Natural killer cell (primary cell): ENCODE results near the gene HECTD2. TPM values are rescaled to one million over a fixed set of nuclear protein-coding genes. Genes with fewer than 3 reads are reported as not detected.

Experiments used
- ATAC-seq, 3 donors: fragments of 150-1000 bp in 2 of 3; fragments of 200-7000 bp in 1 of 3; cut with Tn5 transposase; 1 replicate in 1 of 3; 2 replicates in 2 of 3; pipeline ENCODE4 v1.10.0; 2021; ENCODE audit warnings: mild to moderate bottlenecking in 2 of 3, moderate library complexity in 2 of 3
- DNase-seq, 2 donors: peaks; one replicate each; pipeline versions ENCODE4 v3.0.0 to v3.0.0-alpha.2; 2013 to 2021; ENCODE audit warnings: mixed read lengths in 1 of 2
- H3K27ac ChIP-seq: one replicate; pipeline ENCODE4 v1.5.1; 2013; ENCODE audit warnings: mild to moderate bottlenecking, low read length
- H3K27me3 ChIP-seq: one replicate; pipeline ENCODE4 v1.6.1; 2013; ENCODE audit warnings: low read length; ENCODE audit not compliant: control insufficient read depth, insufficient read depth
- H3K36me3 ChIP-seq: one replicate; pipeline ENCODE4 v1.6.1; 2013; ENCODE audit warnings: low read length; ENCODE audit not compliant: control insufficient read depth, insufficient read depth
- H3K4me1 ChIP-seq: one replicate; pipeline ENCODE4 v1.6.1; 2013; ENCODE audit warnings: low read length; ENCODE audit not compliant: control insufficient read depth, insufficient read depth
- H3K4me3 ChIP-seq: one replicate; pipeline ENCODE4 v1.5.1; 2013; ENCODE audit warnings: low read length
- H3K9me3 ChIP-seq: one replicate; pipeline ENCODE4 v1.6.1; 2013; ENCODE audit warnings: low read length; ENCODE audit not compliant: control insufficient read depth, insufficient read depth
- H3K27ac Mint-ChIP-seq, 2 donors: one replicate each; pipeline ENCODE4 v1.8.0; 2022; ENCODE audit warnings: mild to moderate bottlenecking in 2 of 2, mixed read lengths in 2 of 2, moderate library complexity in 1 of 2
- H3K27me3 Mint-ChIP-seq, 2 donors: one replicate each; pipeline ENCODE4 v1.8.0; 2022; ENCODE audit warnings: low read depth in 2 of 2, mixed read lengths in 2 of 2
- H3K36me3 Mint-ChIP-seq: one replicate; pipeline ENCODE4 v1.8.0; 2022; ENCODE audit warnings: mixed read lengths
- H3K4me1 Mint-ChIP-seq, 2 donors: one replicate each; pipeline ENCODE4 v1.8.0; 2022; ENCODE audit warnings: mixed read lengths in 2 of 2
- H3K4me3 Mint-ChIP-seq: one replicate; pipeline ENCODE4 v1.8.0; 2022; ENCODE audit warnings: mild to moderate bottlenecking, moderate library complexity, mixed read lengths
- H3K9me3 Mint-ChIP-seq, 2 donors: one replicate each; pipeline ENCODE4 v1.8.0; 2022; ENCODE audit warnings: mixed read lengths in 2 of 2
- WGBS: methylation state at CpG from one replicate; pipeline ENCODE4 v1.1.7; 2013; ENCODE audit warnings: missing lambda C conversion rate; ENCODE audit not compliant: insufficient coverage; 5-methylcytosine and 5-hydroxymethylcytosine counted together
- intact Hi-C: fragments of 100-400 bp; cut with micrococcal nuclease; formaldehyde crosslinking; loops from one replicate; pipeline ENCODE4 v1.14.2; 2022
- total RNA-seq, 4 donors: library from RNA; stranded (reverse); fragments of 120-200 nt in 1 of 4; gene quantifications; one replicate each; pipeline versions ENCODE4 v1.2.3 to v1.2.4, GENCODE V29; 2013 to 2022
- TF ChIP-seq, protein P1 (sequence below): fragments of 200-600 bp; IDR thresholded peaks from one replicate; pipeline ENCODE4 v1.8.0; 2022; ENCODE audit warnings: antibody characterized with exemption

Gene HECTD2
- total RNA-seq, 3 donors from 2014 or later (not counting 1 experiment from before 2014, with no cell fraction given): 0.61 to 3.6 (median 1.1) TPM

DNA sequence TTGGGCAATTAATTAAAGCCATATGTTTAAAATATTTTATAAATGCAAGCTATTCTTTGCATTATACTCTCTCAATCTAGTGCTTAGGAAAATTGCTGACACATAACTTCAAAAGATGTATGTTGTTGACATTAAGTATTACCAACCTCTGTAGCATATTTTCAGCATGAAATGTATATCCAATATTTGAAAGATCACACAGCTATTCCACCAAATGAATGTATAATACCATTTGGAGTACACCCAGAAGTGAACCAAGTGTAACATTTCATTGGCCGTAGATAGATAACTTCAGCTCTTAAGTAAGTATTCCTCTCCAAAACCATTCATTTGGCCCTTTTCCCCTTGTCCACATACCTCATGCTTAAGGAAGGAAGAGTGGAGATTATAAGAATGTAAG is 104.6 kb downstream of the HECTD2 start:
- DNase-seq: no peak
- no peak for ATAC-seq
- Histone ChIP-seq H3K9me3 (no peaks in the 10 kb centered on the region), H3K36me3 (no peaks in the 10 kb centered on the region), H3K27ac (no peak overlapping the region), H3K4me1 (no peaks in the 10 kb centered on the region), H3K27me3 (no peaks in the 10 kb centered on the region), H3K4me3 (no peak overlapping the region)
- WGBS: 83% methylated on average over 1 of the region's 1 CpG
- TF ChIP-seq, protein P1, sequence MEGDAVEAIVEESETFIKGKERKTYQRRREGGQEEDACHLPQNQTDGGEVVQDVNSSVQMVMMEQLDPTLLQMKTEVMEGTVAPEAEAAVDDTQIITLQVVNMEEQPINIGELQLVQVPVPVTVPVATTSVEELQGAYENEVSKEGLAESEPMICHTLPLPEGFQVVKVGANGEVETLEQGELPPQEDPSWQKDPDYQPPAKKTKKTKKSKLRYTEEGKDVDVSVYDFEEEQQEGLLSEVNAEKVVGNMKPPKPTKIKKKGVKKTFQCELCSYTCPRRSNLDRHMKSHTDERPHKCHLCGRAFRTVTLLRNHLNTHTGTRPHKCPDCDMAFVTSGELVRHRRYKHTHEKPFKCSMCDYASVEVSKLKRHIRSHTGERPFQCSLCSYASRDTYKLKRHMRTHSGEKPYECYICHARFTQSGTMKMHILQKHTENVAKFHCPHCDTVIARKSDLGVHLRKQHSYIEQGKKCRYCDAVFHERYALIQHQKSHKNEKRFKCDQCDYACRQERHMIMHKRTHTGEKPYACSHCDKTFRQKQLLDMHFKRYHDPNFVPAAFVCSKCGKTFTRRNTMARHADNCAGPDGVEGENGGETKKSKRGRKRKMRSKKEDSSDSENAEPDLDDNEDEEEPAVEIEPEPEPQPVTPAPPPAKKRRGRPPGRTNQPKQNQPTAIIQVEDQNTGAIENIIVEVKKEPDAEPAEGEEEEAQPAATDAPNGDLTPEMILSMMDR: no peak
- H3K4me3 Mint-ChIP-seq: no peak overlapping the region
- H3K36me3 Mint-ChIP-seq: no peaks in the 10 kb centered on the region
- no peaks in the 10 kb centered on the region for H3K27me3 Mint-ChIP-seq
- no peak overlapping the region for H3K27ac Mint-ChIP-seq
- H3K9me3 Mint-ChIP-seq: no peaks in the 10 kb centered on the region
- H3K4me1 Mint-ChIP-seq: no peaks in the 10 kb centered on the region
- intact Hi-C loops: no loop called here

DNA sequence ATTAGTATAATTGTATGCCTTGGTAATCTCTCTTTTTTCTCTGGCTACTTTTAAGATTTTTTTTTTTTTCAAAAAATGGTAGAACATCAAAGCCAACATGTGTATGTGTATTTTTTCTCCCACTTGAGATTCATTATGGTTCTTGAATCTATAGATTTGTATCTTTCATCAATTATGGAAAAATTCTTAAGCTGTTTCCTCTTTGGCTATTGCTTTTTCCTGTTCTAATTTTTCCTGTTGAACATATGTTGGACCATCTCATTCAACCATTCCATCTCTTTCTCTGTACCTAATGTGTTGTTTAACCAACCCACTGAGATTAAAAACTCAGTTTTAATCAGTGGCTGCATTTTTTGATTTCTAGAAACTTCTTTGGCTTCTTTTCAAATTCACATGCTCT is 107.2 kb downstream of the HECTD2 start:
- Histone ChIP-seq H3K9me3 (no peaks in the 10 kb centered on the region), H3K27ac (no peak overlapping the region), H3K36me3 (no peaks in the 10 kb centered on the region), H3K4me1 (no peaks in the 10 kb centered on the region), H3K4me3 (no peak overlapping the region), H3K27me3 (no peaks in the 10 kb centered on the region)
- Mint-ChIP-seq H3K27me3 (no peaks in the 10 kb centered on the region), H3K27ac (no peak overlapping the region), H3K36me3 (no peaks in the 10 kb centered on the region), H3K4me3 (no peak overlapping the region), H3K9me3 (no peaks in the 10 kb centered on the region), H3K4me1 (no peaks in the 10 kb centered on the region)
- ATAC-seq: no peak
- DNase-seq: no peak
- intact Hi-C loops: no loop called here
- TF ChIP-seq, protein P1: no peak

DNA sequence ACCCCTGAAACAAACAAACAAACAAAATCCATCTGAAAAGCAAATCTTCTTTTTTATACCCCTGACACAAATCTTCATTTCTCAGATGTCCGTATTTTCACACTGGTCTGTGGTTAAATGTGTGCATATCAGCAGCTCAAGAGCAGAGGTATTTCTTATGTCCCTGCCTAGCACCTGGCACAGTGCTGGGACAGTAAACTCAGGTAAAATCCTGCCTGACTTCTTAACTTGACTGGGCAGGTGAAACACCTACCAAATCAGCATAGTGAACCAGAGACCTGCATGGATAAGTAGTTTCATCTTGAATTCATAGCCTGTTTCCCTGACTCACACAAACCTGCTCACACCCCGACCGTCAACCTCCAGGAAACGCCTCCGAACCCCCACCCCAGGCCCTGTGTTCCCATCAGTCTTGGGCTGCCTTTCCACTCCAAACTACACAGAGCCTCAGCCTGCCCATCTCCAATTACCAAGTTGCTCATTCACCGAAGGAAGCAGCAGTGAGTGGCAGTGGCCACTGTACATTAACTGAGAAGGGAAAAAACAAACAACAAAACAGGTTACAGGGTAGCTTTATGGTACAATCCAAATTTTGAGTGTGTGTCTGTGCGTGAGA is 109.9 kb downstream of the HECTD2 start:
- Mint-ChIP-seq H3K4me3 (no peak overlapping the region), H3K27ac (no peak overlapping the region), H3K27me3 (peaks cover 0 to 3% of the 10 kb centered on the region in 2 donors), H3K36me3 (no peaks in the 10 kb centered on the region), H3K9me3 (peaks cover 0 to 3% of the 10 kb centered on the region in 2 donors), H3K4me1 (no peaks in the 10 kb centered on the region)
- no peaks in the 10 kb centered on the region for H3K4me1 ChIP-seq
- ATAC-seq (no peak), DNase-seq (no peak)
- H3K4me3 ChIP-seq: no peak overlapping the region
- H3K9me3 ChIP-seq: no peaks in the 10 kb centered on the region
- intact Hi-C loops: no loop called here
- TF ChIP-seq, protein P1: no peak
- no peak overlapping the region for H3K27ac ChIP-seq
- no peaks in the 10 kb centered on the region for H3K36me3 ChIP-seq
- no peaks in the 10 kb centered on the region for H3K27me3 ChIP-seq
- 91% methylated on average over 7 of the region's 7 CpGs for WGBS

DNA sequence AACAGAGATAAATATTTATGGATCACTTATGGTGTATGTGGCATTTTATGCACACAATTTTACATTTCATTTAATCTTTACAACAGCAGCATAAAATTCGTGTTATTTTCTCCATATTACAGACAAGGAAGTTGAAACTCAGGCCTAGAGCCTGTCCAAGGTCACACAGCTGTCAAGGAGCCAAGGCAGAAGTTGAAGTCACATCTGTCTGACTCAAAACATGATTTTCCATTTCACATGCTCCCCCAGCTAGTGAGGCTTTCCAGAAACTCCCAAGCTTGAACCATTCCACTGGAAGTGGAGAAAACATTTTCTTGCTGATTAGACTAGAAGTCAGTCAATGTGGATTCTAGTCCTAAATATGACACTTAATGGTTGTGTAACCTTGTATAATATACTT is 110.5 kb downstream of the HECTD2 start:
- Mint-ChIP-seq H3K27me3 (peaks cover 0 to 3% of the 10 kb centered on the region in 2 donors), H3K4me1 (no peaks in the 10 kb centered on the region), H3K9me3 (peaks cover 0 to 3% of the 10 kb centered on the region in 2 donors), H3K36me3 (no peaks in the 10 kb centered on the region), H3K27ac (no peak overlapping the region), H3K4me3 (no peak overlapping the region)
- WGBS: 43% methylated on average over 1 of the region's 1 CpG
- intact Hi-C loops: no loop called here
- ATAC-seq (no peak), DNase-seq (no peak)
- TF ChIP-seq, protein P1: no peak
- Histone ChIP-seq H3K27ac (no peak overlapping the region), H3K27me3 (no peaks in the 10 kb centered on the region), H3K36me3 (no peaks in the 10 kb centered on the region), H3K9me3 (no peaks in the 10 kb centered on the region), H3K4me1 (no peaks in the 10 kb centered on the region), H3K4me3 (no peak overlapping the region)
